ENCODE results near the gene KIR3DL2. TPM values are rescaled to one million over a fixed set of nuclear protein-coding genes. Genes with fewer than 3 reads are reported as not detected.
"Not testable (repeated sequence)": the region's sequence is repeated elsewhere in the genome, so short reads cannot be mapped to it uniquely, and the experiment has no call there.

Gene KIR3DL2
- total RNA-seq = not detected in 2 replicates

- DNase-seq (ENCODE audit: low read depth in 2 of 2) = not testable (repeated sequence)
These were observed at the start of gene KIR3DL2 for GRCh38 chr19:54850061-54850640. TSS of gene KIR3DL2 (plus strand) at chr19:54850443. CDS start at chr19:54850476, 33 bp downstream.

- DNase-seq (ENCODE audit: low read depth in 2 of 2) = no peak
These were observed 46.8 kb upstream of the KIR3DL2 start, which contains the start of gene KIR2DL4 for GRCh38 chr19:54803410-54803809. TSS of gene KIR2DL4 (plus strand) at chr19:54803610. CDS start at chr19:54803652, 42 bp downstream.

- DNase-seq (ENCODE audit: low read depth in 2 of 2) = no peak
These were observed 46.1 kb upstream of the KIR3DL2 start for GRCh38 chr19:54804101-54804500.

GRCh38 chr19:54804571-54804970 is 45.7 kb upstream of the KIR3DL2 start:
- no peak for DNase-seq (ENCODE audit: low read depth in 2 of 2)

GRCh38 chr19:54805665-54806515 is 44.4 kb upstream of the KIR3DL2 start:
- DNase-seq (ENCODE audit: low read depth in 2 of 2) = no peak

- no peak for DNase-seq (ENCODE audit: low read depth in 2 of 2)
These were observed 43.8 kb upstream of the KIR3DL2 start for GRCh38 chr19:54806516-54806838.

GRCh38 chr19:54814571-54814970 is 35.7 kb upstream of the KIR3DL2 start:
- not testable (repeated sequence) for DNase-seq (ENCODE audit: low read depth in 2 of 2)

GRCh38 chr19:54816251-54816650 is 34.0 kb upstream of the KIR3DL2 start, which contains the start of gene KIR3DL1:
TSS of gene KIR3DL1 (plus strand) at chr19:54816468.
- DNase-seq (ENCODE audit: low read depth in 2 of 2) = not testable (repeated sequence)

- no peak for DNase-seq (ENCODE audit: low read depth in 2 of 2)
These were observed 32.3 kb upstream of the KIR3DL2 start for GRCh38 chr19:54817670-54818536.

- not testable (repeated sequence) for DNase-seq (ENCODE audit: low read depth in 2 of 2)
These were observed 25.8 kb upstream of the KIR3DL2 start for GRCh38 chr19:54824416-54824815.

- not testable (repeated sequence) for DNase-seq (ENCODE audit: low read depth in 2 of 2)
These were observed 24.9 kb upstream of the KIR3DL2 start for GRCh38 chr19:54825326-54825725.

- DNase-seq (ENCODE audit: low read depth in 2 of 2) = not testable (repeated sequence)
These were observed 22.2 kb upstream of the KIR3DL2 start for GRCh38 chr19:54828064-54828463.

GRCh38 chr19:54832496-54832895 is 17.7 kb upstream of the KIR3DL2 start, which contains the start of gene KIR2DS4:
TSS of gene KIR2DS4 (plus strand) at chr19:54832676.
- DNase-seq (ENCODE audit: low read depth in 2 of 2) = not testable (repeated sequence)

- DNase-seq (ENCODE audit: low read depth in 2 of 2) = not testable (repeated sequence)
These were observed 15.1 kb upstream of the KIR3DL2 start for GRCh38 chr19:54835126-54835525.

GRCh38 chr19:54837522-54837921 is 12.7 kb upstream of the KIR3DL2 start:
- not testable (repeated sequence) for DNase-seq (ENCODE audit: low read depth in 2 of 2)

- not testable (repeated sequence) for DNase-seq (ENCODE audit: low read depth in 2 of 2)
These were observed 7.1 kb upstream of the KIR3DL2 start for GRCh38 chr19:54843171-54843570.

- DNase-seq (ENCODE audit: low read depth in 2 of 2) = no peak
These were observed 687 bp downstream of the KIR3DL2 start for GRCh38 chr19:54850930-54851329.

GRCh38 chr19:54851353-54851752 is 1.1 kb downstream of the KIR3DL2 start:
- DNase-seq (ENCODE audit: low read depth in 2 of 2) = no peak

- DNase-seq (ENCODE audit: low read depth in 2 of 2) = not testable (repeated sequence)
These were observed 5.0 kb downstream of the KIR3DL2 start for GRCh38 chr19:54855241-54855640.

GRCh38 chr19:54858476-54858875 is 8.2 kb downstream of the KIR3DL2 start:
- DNase-seq (ENCODE audit: low read depth in 2 of 2) = not testable (repeated sequence)

- DNase-seq (ENCODE audit: low read depth in 2 of 2) = not testable (repeated sequence)
These were observed 9.2 kb downstream of the KIR3DL2 start for GRCh38 chr19:54859421-54859820.

GRCh38 chr19:54863459-54863858 is 13.2 kb downstream of the KIR3DL2 start:
- not testable (repeated sequence) for DNase-seq (ENCODE audit: low read depth in 2 of 2)
